Breast epithelium (tissue), 3 donors: ENCODE results near the gene IDI2.

ENCODE experiments used
- POLR2A ChIP-seq: fragments of 450-650 bp; IDR thresholded peaks from one replicate; pipeline ENCODE4 v1.6.1; 2016; ENCODE audit warnings: antibody characterized with exemption, mild to moderate bottlenecking, moderate library complexity
- POLR2AphosphoS5 ChIP-seq, 3 donors: sonication (generic); formaldehyde crosslinking; IDR thresholded peaks; one replicate each; pipeline ENCODE4 v1.6.1; 2017; ENCODE audit warnings: antibody characterized with exemption in 3 of 3
- TF ChIP-seq, protein P1 (sequence below), 3 donors: fragments of 450-650 bp; IDR thresholded peaks; one replicate each; pipeline ENCODE4 v1.5.1; 2016 to 2017; ENCODE audit warnings: antibody characterized with exemption in 3 of 3, mild to moderate bottlenecking in 3 of 3, moderate library complexity in 3 of 3

DNA sequence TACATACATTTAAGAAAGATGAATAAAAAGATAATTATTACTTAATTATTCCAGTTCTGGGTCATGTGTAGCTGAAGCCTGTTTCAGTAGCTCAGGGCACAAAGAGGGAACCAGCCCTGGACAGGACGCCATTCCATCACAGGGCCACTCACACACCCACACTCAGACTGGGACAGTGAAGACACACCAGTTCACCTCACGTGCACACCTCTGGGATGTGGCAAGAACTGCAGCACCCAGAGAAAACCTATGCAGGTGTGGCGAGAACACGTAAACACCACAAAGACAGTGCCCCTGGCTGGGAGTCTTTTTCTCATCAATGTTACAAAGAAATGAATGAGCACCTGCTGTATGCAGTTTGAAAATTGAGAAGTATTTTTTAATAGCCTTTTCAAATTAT lies 24.9 kb upstream of the IDI2 start:
- TF ChIP-seq POLR2AphosphoS5 (IDR thresholded peaks at IDR 0.05) (no peak), POLR2A (no peak)
- TF ChIP-seq, protein P1, sequence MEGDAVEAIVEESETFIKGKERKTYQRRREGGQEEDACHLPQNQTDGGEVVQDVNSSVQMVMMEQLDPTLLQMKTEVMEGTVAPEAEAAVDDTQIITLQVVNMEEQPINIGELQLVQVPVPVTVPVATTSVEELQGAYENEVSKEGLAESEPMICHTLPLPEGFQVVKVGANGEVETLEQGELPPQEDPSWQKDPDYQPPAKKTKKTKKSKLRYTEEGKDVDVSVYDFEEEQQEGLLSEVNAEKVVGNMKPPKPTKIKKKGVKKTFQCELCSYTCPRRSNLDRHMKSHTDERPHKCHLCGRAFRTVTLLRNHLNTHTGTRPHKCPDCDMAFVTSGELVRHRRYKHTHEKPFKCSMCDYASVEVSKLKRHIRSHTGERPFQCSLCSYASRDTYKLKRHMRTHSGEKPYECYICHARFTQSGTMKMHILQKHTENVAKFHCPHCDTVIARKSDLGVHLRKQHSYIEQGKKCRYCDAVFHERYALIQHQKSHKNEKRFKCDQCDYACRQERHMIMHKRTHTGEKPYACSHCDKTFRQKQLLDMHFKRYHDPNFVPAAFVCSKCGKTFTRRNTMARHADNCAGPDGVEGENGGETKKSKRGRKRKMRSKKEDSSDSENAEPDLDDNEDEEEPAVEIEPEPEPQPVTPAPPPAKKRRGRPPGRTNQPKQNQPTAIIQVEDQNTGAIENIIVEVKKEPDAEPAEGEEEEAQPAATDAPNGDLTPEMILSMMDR (IDR thresholded peaks at IDR 0.05), result no peak
